HepG2 (cell line): ENCODE measurements around the gene CLDN11. TPM values are rescaled to one million over a fixed set of nuclear protein-coding genes. Genes with fewer than 3 reads are reported as not detected.
A peak's percentile ranks its signal among the peaks of the same experiment; 100 is the strongest.

ENCODE experiments used
- CBX2 ChIP-seq, 2 experiments: fragments of 200-600 bp in 1 of 2; sonication (generic); formaldehyde crosslinking in 1 of 2; IDR thresholded peaks; 2 replicates each; pipeline versions ENCODE4 v1.7.0 to v1.8.1; 2018 to 2022; ENCODE audit warnings: low read depth in 2 of 2, low read length in 1 of 2, mild to moderate bottlenecking in 1 of 2, missing genetic modification reagents in 1 of 2
- CENPX ChIP-seq: sonication (generic); formaldehyde crosslinking; IDR thresholded peaks from 2 replicates; pipeline ENCODE4 v1.9.0; 2021; ENCODE audit warnings: mild to moderate bottlenecking, missing genetic modification reagents, moderate library complexity
- FLYWCH1 ChIP-seq: sonication (generic); formaldehyde crosslinking; IDR thresholded peaks from 2 replicates; pipeline ENCODE4 v1.8.1; 2023; ENCODE audit warnings: mild to moderate bottlenecking, missing genetic modification reagents
- GABPA ChIP-seq, 2 experiments: IDR thresholded peaks; 2 replicates each; pipeline ENCODE4 v1.6.1; 2011 to 2016; ENCODE audit warnings: low read depth in 2 of 2, low read length in 1 of 2, missing biosample characterization in 1 of 2, missing genetic modification characterization in 1 of 2
- GATAD2A ChIP-seq: IDR thresholded peaks from 2 replicates; pipeline ENCODE4 v1.6.1; 2016
- KDM6A ChIP-seq: IDR thresholded peaks from 2 replicates; pipeline ENCODE4 v1.6.1; 2016; ENCODE audit warnings: low read depth
- MEIS1 ChIP-seq: sonication (generic); formaldehyde crosslinking; IDR thresholded peaks from 2 replicates; pipeline ENCODE4 v1.9.0; 2021; ENCODE audit warnings: mild to moderate bottlenecking, missing genetic modification reagents, moderate library complexity, borderline replicate concordance
- NR2F2 ChIP-seq: IDR thresholded peaks from 2 replicates; pipeline ENCODE4 v1.6.1; 2012; ENCODE audit warnings: low read depth, inconsistent platforms, borderline replicate concordance
- POLR2AphosphoS2 ChIP-seq: IDR thresholded peaks from 2 replicates; pipeline ENCODE4 v1.6.1; 2011; ENCODE audit warnings: low read depth, low read length, improper control_type of control experiment
- RCOR2 ChIP-seq: IDR thresholded peaks from 2 replicates; pipeline ENCODE4 v1.6.1; 2016; ENCODE audit warnings: missing biosample characterization, missing genetic modification reagents
- SATB2 ChIP-seq: sonication (generic); formaldehyde crosslinking; IDR thresholded peaks from 2 replicates; pipeline ENCODE4 v1.5.0; 2020; ENCODE audit warnings: missing genetic modification reagents
- SIN3B ChIP-seq: fragments of 150-350 bp; IDR thresholded peaks from 2 replicates; pipeline ENCODE4 v1.6.1; 2014; ENCODE audit warnings: low read length
- TEAD3 ChIP-seq: optimal IDR thresholded peaks from 2 replicates; pipeline ENCODE3; 2016; ENCODE audit warnings: borderline replicate concordance
- ZBTB21 ChIP-seq: sonication (generic); formaldehyde crosslinking; IDR thresholded peaks from 2 replicates; pipeline ENCODE4 v1.4.0; 2020; ENCODE audit warnings: missing genetic modification reagents
- ZKSCAN1 ChIP-seq: fragments of 150-350 bp; IDR thresholded peaks from 2 replicates; pipeline ENCODE4 v1.6.1; 2014; ENCODE audit warnings: low read length
- ZNF20 ChIP-seq: sonication (generic); formaldehyde crosslinking; IDR thresholded peaks from 2 replicates; pipeline ENCODE4 v1.4.0; 2020; ENCODE audit warnings: mild to moderate bottlenecking, moderate library complexity, missing genetic modification reagents
- ZNF234 ChIP-seq: sonication (generic); formaldehyde crosslinking; conservative IDR thresholded peaks from 2 replicates; pipeline ENCODE4 v1.5.1; 2020; ENCODE audit warnings: mild to moderate bottlenecking, missing genetic modification reagents
- ZNF282 ChIP-seq: fragments of 450-650 bp; IDR thresholded peaks from 2 replicates; pipeline ENCODE4 v1.6.1; 2018; ENCODE audit not compliant: partially characterized antibody
- ZNF501 ChIP-seq: sonication (generic); formaldehyde crosslinking; IDR thresholded peaks from 2 replicates; pipeline ENCODE4 v1.5.1; 2020; ENCODE audit warnings: mild to moderate bottlenecking, moderate library complexity, missing genetic modification reagents
- ZNF547 ChIP-seq: sonication (generic); formaldehyde crosslinking; IDR thresholded peaks from 2 replicates; pipeline ENCODE4 v1.5.1; 2020; ENCODE audit warnings: mild to moderate bottlenecking, missing genetic modification reagents
- ZNF747 ChIP-seq: sonication (generic); formaldehyde crosslinking; IDR thresholded peaks from 2 replicates; pipeline ENCODE4 v1.8.1; 2023; ENCODE audit warnings: missing genetic modification reagents, mild to moderate bottlenecking, borderline replicate concordance
- ZNF883 ChIP-seq: sonication (generic); formaldehyde crosslinking; IDR thresholded peaks from 2 replicates; pipeline ENCODE4 v1.5.1; 2020; ENCODE audit warnings: mild to moderate bottlenecking, missing genetic modification reagents; ENCODE audit errors: not compliant biosample characterization
- ZZZ3 ChIP-seq: sonication (generic); formaldehyde crosslinking; IDR thresholded peaks from 2 replicates; pipeline ENCODE4 v1.4.0; 2020; ENCODE audit warnings: missing genetic modification reagents, mild to moderate bottlenecking, borderline replicate concordance
- polyA plus RNA-seq, 8 experiments: library from polyadenylated mRNA; depleted of rRNA in 3 of 8; stranded (reverse) in 7 of 8; unstranded in 1 of 8; fragments of >200 nt; fragmentation: Illumina TruSeq in 4 of 8; extraction: Trizol in 4 of 8; gene quantifications; 2 replicates each; pipeline versions ENCODE4 v1.2.1 to v1.2.3, GENCODE V29; 2011 to 2016; ENCODE audit warnings: low read depth in 4 of 8, missing spikeins in 1 of 8, mixed read lengths in 1 of 8; ENCODE audit not compliant: insufficient read depth in 1 of 8
- total RNA-seq, 5 experiments: library from RNA; depleted of rRNA; stranded (reverse); fragments of >200 nt; fragmentation: Illumina TruSeq; extraction: Trizol; gene quantifications; 2 replicates each; pipeline ENCODE4 v1.2.3, GENCODE V29; 2016; ENCODE audit warnings: low read depth in 1 of 5
- TF ChIP-seq, protein P1 (sequence below): sonication (generic); formaldehyde crosslinking; IDR thresholded peaks from 2 replicates; pipeline ENCODE4 v1.5.1; 2020; ENCODE audit warnings: mild to moderate bottlenecking, missing genetic modification reagents
- TF ChIP-seq, protein P2 (sequence below): sonication (generic); formaldehyde crosslinking; IDR thresholded peaks from 2 replicates; pipeline ENCODE4 v1.8.0; 2022; ENCODE audit warnings: mild to moderate bottlenecking, missing genetic modification reagents; ENCODE audit not compliant: insufficient replicate concordance
- TF ChIP-seq, protein P3 (sequence below): sonication (generic); formaldehyde crosslinking; IDR thresholded peaks from 2 replicates; pipeline ENCODE4 v1.8.0; 2022; ENCODE audit warnings: missing genetic modification reagents, mild to moderate bottlenecking, borderline replicate concordance

The CLDN11 gene
- total and polyA plus RNA-seq, 2 of the 13 experiments (the other 11 are each of a cell fraction or from before 2014, with no cell fraction given), result 4.2 to 4.9 TPM

DNA sequence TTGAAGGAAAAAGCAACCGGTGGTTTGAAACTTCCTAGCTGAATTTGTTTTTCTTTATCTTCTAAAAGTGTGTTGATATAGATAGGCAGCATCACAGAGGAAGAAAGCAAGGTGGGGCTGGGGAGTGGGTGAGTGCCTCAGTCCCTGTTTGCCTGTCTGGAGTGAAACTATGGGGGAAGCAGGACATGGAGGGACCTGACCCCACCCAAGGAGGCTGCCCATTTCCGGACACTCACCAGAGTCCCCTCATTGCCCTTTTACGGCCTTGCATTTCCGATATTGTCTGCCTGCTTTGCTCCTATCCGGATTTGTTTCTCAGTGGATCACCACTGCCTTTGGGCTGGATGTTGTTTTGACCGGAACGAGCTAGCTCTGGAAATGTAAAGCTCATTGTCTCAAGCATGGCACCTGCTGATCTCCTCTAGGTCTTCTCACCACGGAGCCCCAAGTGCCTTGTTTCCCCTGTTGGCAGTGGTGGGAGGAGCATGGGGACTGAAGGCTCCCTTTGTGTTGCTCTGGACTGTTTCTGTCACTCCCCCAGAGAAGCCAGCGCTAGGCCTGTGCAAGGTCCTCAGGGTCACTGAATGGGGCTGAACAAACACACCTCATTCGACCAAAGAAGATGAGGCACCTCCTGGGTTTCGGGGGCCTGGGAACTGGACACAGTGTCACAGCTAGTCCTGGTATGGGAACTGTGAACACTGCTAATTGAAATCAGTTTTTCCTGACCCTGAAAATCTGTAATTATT is 7.0 kb downstream of the CLDN11 start (continued):
- TF ChIP-seq, protein P1, sequence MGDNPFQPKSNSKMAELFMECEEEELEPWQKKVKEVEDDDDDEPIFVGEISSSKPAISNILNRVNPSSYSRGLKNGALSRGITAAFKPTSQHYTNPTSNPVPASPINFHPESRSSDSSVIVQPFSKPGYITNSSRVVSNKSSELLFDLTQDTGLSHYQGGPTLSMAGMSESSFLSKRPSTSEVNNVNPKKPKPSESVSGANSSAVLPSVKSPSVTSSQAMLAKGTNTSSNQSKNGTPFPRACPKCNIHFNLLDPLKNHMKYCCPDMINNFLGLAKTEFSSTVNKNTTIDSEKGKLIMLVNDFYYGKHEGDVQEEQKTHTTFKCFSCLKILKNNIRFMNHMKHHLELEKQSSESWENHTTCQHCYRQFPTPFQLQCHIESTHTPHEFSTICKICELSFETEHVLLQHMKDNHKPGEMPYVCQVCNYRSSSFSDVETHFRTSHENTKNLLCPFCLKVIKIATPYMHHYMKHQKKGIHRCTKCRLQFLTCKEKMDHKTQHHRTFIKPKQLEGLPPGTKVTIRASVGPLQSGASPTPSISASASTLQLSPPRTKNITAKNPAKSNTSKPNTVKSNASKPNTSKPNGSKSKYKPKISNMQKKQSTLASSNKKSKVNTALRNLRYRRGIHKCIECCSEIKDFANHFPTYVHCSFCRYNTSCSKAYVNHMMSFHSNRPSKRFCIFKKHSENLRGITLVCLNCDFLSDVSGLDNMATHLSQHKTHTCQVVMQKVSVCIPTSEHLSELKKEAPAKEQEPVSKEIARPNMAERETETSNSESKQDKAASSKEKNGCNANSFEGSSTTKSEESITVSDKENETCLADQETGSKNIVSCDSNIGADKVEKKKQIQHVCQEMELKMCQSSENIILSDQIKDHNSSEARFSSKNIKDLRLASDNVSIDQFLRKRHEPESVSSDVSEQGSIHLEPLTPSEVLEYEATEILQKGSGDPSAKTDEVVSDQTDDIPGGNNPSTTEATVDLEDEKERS (CRISPR knock-in tag), result no peak
- TF ChIP-seq RCOR2 (CRISPR knock-in tag) (0 out of 2 replicates have a peak, but pooled peaks have one; percentile 33), ZNF747 (CRISPR knock-in tag) (peak; percentile 56; the same call in 1 of the 2 replicates), ZNF501 (CRISPR knock-in tag) (no peak), CENPX (CRISPR knock-in tag) (no peak), ZNF282 (no peak), FLYWCH1 (CRISPR knock-in tag) (no peak), ZBTB21 (CRISPR knock-in tag) (no peak), KDM6A (CRISPR knock-in tag) (peak; percentile 88), TEAD3 (CRISPR knock-in tag) (no peak), ZNF547 (no peak; the same call in 1 of the 2 replicates), SATB2 (CRISPR knock-in tag) (no peak), GABPA (IDR thresholded peaks at IDR 0.05; ENCODE audit: low read depth, low read length) (no peak), GABPA (CRISPR knock-in tag; IDR thresholded peaks at IDR 0.05; ENCODE audit: low read depth) (peak; percentile 19; the same call in 1 of the 2 replicates), CBX2 (IDR thresholded peaks at IDR 0.05; ENCODE audit: low read depth, low read length) (no peak), CBX2 (CRISPR knock-in tag; IDR thresholded peaks at IDR 0.05; ENCODE audit: low read depth) (no peak), POLR2AphosphoS2 (no peak), ZNF20 (CRISPR knock-in tag) (no peak), MEIS1 (CRISPR knock-in tag) (no peak), ZNF883 (CRISPR knock-in tag) (no peak), ZKSCAN1 (no peak), ZNF234 (CRISPR knock-in tag) (no peak), GATAD2A (peak; percentile 79), ZZZ3 (CRISPR knock-in tag) (no peak), SIN3B (no peak), NR2F2 (peak; percentile 80)
- TF ChIP-seq, protein P2, sequence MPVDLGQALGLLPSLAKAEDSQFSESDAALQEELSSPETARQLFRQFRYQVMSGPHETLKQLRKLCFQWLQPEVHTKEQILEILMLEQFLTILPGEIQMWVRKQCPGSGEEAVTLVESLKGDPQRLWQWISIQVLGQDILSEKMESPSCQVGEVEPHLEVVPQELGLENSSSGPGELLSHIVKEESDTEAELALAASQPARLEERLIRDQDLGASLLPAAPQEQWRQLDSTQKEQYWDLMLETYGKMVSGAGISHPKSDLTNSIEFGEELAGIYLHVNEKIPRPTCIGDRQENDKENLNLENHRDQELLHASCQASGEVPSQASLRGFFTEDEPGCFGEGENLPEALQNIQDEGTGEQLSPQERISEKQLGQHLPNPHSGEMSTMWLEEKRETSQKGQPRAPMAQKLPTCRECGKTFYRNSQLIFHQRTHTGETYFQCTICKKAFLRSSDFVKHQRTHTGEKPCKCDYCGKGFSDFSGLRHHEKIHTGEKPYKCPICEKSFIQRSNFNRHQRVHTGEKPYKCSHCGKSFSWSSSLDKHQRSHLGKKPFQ (CRISPR knock-in tag), result peak; percentile 65
- TF ChIP-seq, protein P3, sequence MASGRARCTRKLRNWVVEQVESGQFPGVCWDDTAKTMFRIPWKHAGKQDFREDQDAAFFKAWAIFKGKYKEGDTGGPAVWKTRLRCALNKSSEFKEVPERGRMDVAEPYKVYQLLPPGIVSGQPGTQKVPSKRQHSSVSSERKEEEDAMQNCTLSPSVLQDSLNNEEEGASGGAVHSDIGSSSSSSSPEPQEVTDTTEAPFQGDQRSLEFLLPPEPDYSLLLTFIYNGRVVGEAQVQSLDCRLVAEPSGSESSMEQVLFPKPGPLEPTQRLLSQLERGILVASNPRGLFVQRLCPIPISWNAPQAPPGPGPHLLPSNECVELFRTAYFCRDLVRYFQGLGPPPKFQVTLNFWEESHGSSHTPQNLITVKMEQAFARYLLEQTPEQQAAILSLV (CRISPR knock-in tag), result peak; percentile 29; the same call in 1 of the 2 replicates
